Measurements from ENCODE around the gene GPAT2.
"Not testable (repeated sequence)": the region's sequence is repeated elsewhere in the genome, so short reads cannot be mapped to it uniquely, and the experiment has no call there.

GPAT2 gene

DNA sequence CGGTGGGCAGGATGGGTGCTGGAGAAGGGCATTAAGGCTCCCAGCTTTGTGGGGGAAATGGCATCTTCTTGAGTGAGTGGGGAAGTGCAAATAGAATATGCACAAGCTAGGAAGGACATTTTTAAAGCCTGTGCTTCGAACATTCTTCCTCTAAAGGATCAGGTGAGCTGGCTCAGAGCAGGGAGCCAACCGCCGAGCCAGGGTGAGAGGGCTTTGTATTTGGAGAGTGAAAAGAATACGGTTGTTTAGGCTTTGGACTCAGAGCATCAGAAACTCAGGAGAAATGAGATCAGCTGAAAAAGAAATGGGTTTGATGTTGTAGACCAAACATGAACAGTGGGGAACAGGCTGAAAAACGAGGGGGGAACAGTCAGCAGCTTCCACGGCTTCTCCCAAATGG, 19.8 kb upstream of the GPAT2 start:
- not testable (repeated sequence) for H3K27ac Mint-ChIP-seq; H3K36me3 Mint-ChIP-seq; H3K27me3 Mint-ChIP-seq; H3K4me1 Mint-ChIP-seq (ENCODE audit: low read depth); H3K9me3 Mint-ChIP-seq (ENCODE audit: low read depth); H3K4me3 Mint-ChIP-seq

GRCh38 chr2:96053385-96053784, 18.7 kb upstream of the GPAT2 start:
- H3K36me3 Mint-ChIP-seq; H3K27me3 Mint-ChIP-seq; H3K4me1 Mint-ChIP-seq (ENCODE audit: low read depth); H3K9me3 Mint-ChIP-seq (ENCODE audit: low read depth); H3K27ac Mint-ChIP-seq; H3K4me3 Mint-ChIP-seq: not testable (repeated sequence)

DNA sequence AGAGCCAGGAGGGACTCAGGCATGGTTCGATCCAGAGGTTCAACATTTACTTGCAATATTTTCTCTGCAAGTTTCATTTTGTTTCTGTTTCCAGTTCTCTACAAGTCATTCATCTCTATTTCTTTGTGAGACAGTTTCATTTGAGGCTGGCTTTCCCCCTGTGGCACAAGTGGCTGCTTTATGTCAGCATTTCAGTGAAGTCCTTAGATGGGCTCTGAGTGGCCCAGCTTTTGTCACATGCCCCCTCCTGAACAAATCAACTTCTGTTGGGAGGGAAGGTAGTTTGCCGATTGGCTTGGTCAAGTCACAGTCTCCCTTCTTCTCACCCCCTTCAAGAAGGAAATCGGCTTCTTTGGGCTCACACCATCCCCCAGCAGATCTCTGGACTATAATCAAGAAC, 17.9 kb upstream of the GPAT2 start:
- H3K27me3 Mint-ChIP-seq; H3K27ac Mint-ChIP-seq; H3K36me3 Mint-ChIP-seq; H3K4me1 Mint-ChIP-seq (ENCODE audit: low read depth); H3K9me3 Mint-ChIP-seq (ENCODE audit: low read depth); H3K4me3 Mint-ChIP-seq: not testable (repeated sequence)

- H3K36me3 Mint-ChIP-seq; H3K4me3 Mint-ChIP-seq; H3K27ac Mint-ChIP-seq; H3K9me3 Mint-ChIP-seq (ENCODE audit: low read depth); H3K27me3 Mint-ChIP-seq; H3K4me1 Mint-ChIP-seq (ENCODE audit: low read depth): not testable (repeated sequence)
Observed at GRCh38 chr2:96049917-96050262, 15.2 kb upstream of the GPAT2 start.

DNA sequence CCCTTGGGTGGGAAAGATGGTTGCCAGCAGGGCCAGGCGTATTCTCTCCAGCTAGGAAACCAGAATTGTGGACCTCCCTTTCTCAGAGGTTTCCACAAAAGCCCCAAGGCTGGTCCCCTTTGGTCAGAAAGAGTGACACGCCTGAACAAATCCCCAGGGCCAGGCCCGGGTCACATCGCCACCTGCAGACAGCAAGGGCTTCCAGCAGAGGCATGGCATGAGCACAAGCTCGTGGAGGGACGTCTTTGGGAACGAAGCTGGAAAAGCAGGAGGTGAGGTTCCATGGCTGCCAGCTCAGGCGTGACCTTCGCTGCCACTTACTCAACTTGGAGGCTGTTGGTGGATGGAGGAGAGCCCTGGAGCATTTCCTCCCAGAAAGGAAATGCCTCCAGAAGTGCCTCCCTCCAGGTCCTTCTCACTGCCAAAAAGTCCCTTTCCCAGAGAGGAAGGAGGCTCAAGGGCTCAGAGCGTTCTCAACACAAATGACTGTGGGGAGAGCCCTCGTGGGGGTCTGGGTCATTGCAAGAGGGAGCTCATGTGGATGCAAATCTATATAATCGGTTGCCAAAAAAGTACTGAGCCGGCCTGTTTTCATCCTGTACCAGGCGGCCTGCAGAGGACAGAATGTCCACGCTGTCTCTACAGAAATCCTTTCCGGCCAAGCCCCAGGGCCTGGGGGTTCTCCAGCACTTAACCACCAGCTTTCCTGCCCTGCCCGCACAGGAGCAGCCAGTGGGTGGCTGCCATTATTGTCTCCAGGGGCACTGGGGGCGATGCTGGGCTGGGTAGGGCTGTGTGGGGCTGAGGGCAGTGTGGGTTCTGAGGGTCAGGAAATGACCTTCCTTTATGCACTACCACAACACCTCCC, 14.6 kb upstream of the GPAT2 start:
- not testable (repeated sequence) for H3K36me3 Mint-ChIP-seq; H3K4me3 Mint-ChIP-seq; H3K27me3 Mint-ChIP-seq; H3K9me3 Mint-ChIP-seq (ENCODE audit: low read depth); H3K27ac Mint-ChIP-seq; H3K4me1 Mint-ChIP-seq (ENCODE audit: low read depth)

- H3K4me3 Mint-ChIP-seq; H3K27me3 Mint-ChIP-seq; H3K9me3 Mint-ChIP-seq (ENCODE audit: low read depth); H3K4me1 Mint-ChIP-seq (ENCODE audit: low read depth); H3K36me3 Mint-ChIP-seq; H3K27ac Mint-ChIP-seq: not testable (repeated sequence)
Observed at GRCh38 chr2:96035554-96035953, 838 bp upstream of the GPAT2 start.

GRCh38 chr2:96033997-96034396, 719 bp downstream of the GPAT2 start:
- not testable (repeated sequence) for H3K36me3 Mint-ChIP-seq; H3K27ac Mint-ChIP-seq; H3K4me3 Mint-ChIP-seq; H3K9me3 Mint-ChIP-seq (ENCODE audit: low read depth); H3K4me1 Mint-ChIP-seq (ENCODE audit: low read depth); H3K27me3 Mint-ChIP-seq

- not testable (repeated sequence) for H3K4me3 Mint-ChIP-seq; H3K27ac Mint-ChIP-seq; H3K4me1 Mint-ChIP-seq (ENCODE audit: low read depth); H3K36me3 Mint-ChIP-seq; H3K27me3 Mint-ChIP-seq; H3K9me3 Mint-ChIP-seq (ENCODE audit: low read depth)
Observed at GRCh38 chr2:96027725-96028325, 6.9 kb downstream of the GPAT2 start.

DNA sequence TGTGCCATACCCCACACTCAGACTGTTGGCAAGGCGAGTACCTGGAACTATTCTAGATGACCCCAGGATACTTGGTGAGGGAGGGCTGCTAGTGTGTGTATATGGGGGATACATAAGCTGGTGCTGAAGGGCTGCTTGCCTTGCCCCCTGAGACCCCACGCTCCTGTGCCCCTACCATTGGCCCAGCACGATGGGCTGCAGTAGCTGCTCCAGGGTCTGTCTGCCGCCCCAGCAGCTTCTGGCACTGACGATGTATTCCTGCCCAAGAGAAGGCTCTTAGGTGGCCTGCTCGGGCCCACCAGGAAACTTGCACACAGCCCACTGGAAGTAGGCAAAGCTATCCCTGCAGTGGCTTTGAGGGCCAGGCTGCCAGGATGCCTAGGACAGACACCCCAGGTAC, 9.0 kb downstream of the GPAT2 start:
- H3K4me3 Mint-ChIP-seq; H3K4me1 Mint-ChIP-seq (ENCODE audit: low read depth); H3K27ac Mint-ChIP-seq; H3K27me3 Mint-ChIP-seq; H3K36me3 Mint-ChIP-seq; H3K9me3 Mint-ChIP-seq (ENCODE audit: low read depth): not testable (repeated sequence)

DNA sequence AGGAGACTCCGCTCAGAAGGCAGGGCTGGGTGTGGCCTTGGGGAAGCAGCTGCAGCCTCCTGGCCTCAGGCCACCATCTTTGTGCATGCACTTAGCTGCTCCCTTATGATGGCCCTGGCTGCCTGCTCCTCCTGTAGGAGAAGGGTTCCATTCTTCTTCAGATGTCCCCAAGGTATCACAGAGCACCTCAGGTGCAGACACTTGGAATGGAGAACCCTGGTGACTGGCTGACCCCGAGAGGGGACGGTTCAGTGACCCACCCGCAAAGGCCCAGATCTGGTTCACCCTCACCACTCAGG, 9.6 kb downstream of the GPAT2 start:
- Mint-ChIP-seq H3K27me3 (no peaks in the 10 kb centered on the region), H3K4me3 (no peak overlapping the region), H3K27ac (no peak overlapping the region), H3K4me1 (ENCODE audit: low read depth) (no peaks in the 10 kb centered on the region), H3K36me3 (no peaks in the 10 kb centered on the region), H3K9me3 (ENCODE audit: low read depth) (no peaks in the 10 kb centered on the region)

- Mint-ChIP-seq H3K4me3 (no peak overlapping the region), H3K9me3 (ENCODE audit: low read depth) (no peaks in the 10 kb centered on the region), H3K36me3 (no peaks in the 10 kb centered on the region), H3K27me3 (no peaks in the 10 kb centered on the region), H3K27ac (no peak overlapping the region), H3K4me1 (ENCODE audit: low read depth) (no peaks in the 10 kb centered on the region)
Observed at GRCh38 chr2:96024336-96025193, 10.2 kb downstream of the GPAT2 start.

DNA sequence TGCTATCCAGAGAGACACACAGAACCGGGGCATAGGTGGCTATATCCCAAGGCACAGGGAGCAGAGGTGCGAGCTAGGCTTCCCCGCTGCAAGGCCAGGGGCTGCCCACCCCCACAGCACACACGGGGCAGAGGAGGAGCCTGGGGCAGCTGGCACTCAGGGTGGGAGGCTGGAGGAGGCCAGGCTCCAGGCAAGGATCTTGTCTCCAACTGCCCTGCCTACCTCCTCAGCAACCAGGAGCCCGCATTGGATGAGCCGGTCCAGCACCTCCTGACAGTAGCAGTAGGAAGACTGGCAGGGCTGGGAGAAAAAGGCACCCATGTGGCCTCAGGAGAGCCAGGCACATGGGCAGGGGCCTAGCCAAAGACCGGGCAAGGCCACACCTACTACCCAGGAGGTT, 11.0 kb downstream of the GPAT2 start:
- H3K4me1 Mint-ChIP-seq (ENCODE audit: low read depth); H3K27me3 Mint-ChIP-seq; H3K36me3 Mint-ChIP-seq; H3K27ac Mint-ChIP-seq; H3K4me3 Mint-ChIP-seq; H3K9me3 Mint-ChIP-seq (ENCODE audit: low read depth): not testable (repeated sequence)

- H3K27ac Mint-ChIP-seq; H3K4me1 Mint-ChIP-seq (ENCODE audit: low read depth); H3K9me3 Mint-ChIP-seq (ENCODE audit: low read depth); H3K27me3 Mint-ChIP-seq; H3K36me3 Mint-ChIP-seq; H3K4me3 Mint-ChIP-seq: not testable (repeated sequence)
Observed at GRCh38 chr2:96022701-96023447, 11.8 kb downstream of the GPAT2 start.

- H3K9me3 Mint-ChIP-seq (ENCODE audit: low read depth); H3K36me3 Mint-ChIP-seq; H3K4me1 Mint-ChIP-seq (ENCODE audit: low read depth); H3K27ac Mint-ChIP-seq; H3K4me3 Mint-ChIP-seq; H3K27me3 Mint-ChIP-seq: not testable (repeated sequence)
Observed at GRCh38 chr2:96022126-96022525, 12.6 kb downstream of the GPAT2 start.

GRCh38 chr2:96021142-96021541, 13.6 kb downstream of the GPAT2 start:
- not testable (repeated sequence) for H3K36me3 Mint-ChIP-seq; H3K27ac Mint-ChIP-seq; H3K4me3 Mint-ChIP-seq; H3K27me3 Mint-ChIP-seq; H3K4me1 Mint-ChIP-seq (ENCODE audit: low read depth); H3K9me3 Mint-ChIP-seq (ENCODE audit: low read depth)

Measured in activated naive CD8-positive, alpha-beta T cell (primary cell).